Psoas muscle (tissue), 8 donors: ENCODE results near the gene KNOP1. TPM values are rescaled to one million over a fixed set of nuclear protein-coding genes. Genes with fewer than 3 reads are reported as not detected.

Source experiments
- ATAC-seq, 4 donors: fragments of 200-7000 bp; cut with Tn5 transposase; one replicate each; pipeline ENCODE4 v1.9.1; 2020; ENCODE audit warnings: moderate library complexity in 3 of 4, mild to moderate bottlenecking in 2 of 4
- DNase-seq, 2 donors: peaks; one replicate each; pipeline ENCODE4 v3.0.0-alpha.2; 2020
- H3K27ac ChIP-seq: fragments of 200-600 bp; one replicate; pipeline ENCODE4 v1.8.0; 2022
- H3K27me3 ChIP-seq, 3 donors: fragments of 200-600 bp in 1 of 3; one replicate each; pipeline versions ENCODE4 v1.6.1 to v1.8.0; 2013 to 2022; ENCODE audit warnings: low read length in 2 of 3, mild to moderate bottlenecking in 2 of 3, moderate library complexity in 1 of 3; ENCODE audit not compliant: insufficient read depth in 3 of 3
- H3K36me3 ChIP-seq, 2 donors: fragments of 200-600 bp in 1 of 2; one replicate each; pipeline versions ENCODE4 v1.6.1 to v1.8.0; 2013 to 2022; ENCODE audit warnings: low read depth in 1 of 2, mild to moderate bottlenecking in 1 of 2, moderate library complexity in 1 of 2; ENCODE audit not compliant: insufficient read depth in 1 of 2
- H3K4me1 ChIP-seq: fragments of 200-600 bp; one replicate; pipeline ENCODE4 v1.8.0; 2022
- H3K4me3 ChIP-seq: fragments of 200-600 bp; one replicate; pipeline ENCODE4 v1.8.0; 2022; ENCODE audit warnings: mild to moderate bottlenecking
- H3K9me3 ChIP-seq: fragments of 200-600 bp; one replicate; pipeline ENCODE4 v1.8.0; 2022
- WGBS, 3 donors: extraction: QIAGEN DNeasy Blood & Tissue Kit; methylation state at CpG; one replicate each; pipeline versions ENCODE4 v1.1.6 to v1.1.7; 2013; 5-methylcytosine and 5-hydroxymethylcytosine counted together
- intact Hi-C, 2 donors: fragments of 100-400 bp; cut with DNase I; formaldehyde crosslinking; loops; one replicate each; pipeline versions ENCODE4 v1.11.0 to v1.14.2; 2022
- polyA plus RNA-seq, 3 donors: library from polyadenylated mRNA; stranded (reverse); fragments of 200-250 nt; gene quantifications; one replicate each; pipeline ENCODE4 v1.2.3, GENCODE V29; 2013
- total RNA-seq, 4 donors: library from RNA; stranded (reverse); fragmentation: NEBNext Ultra II Directional in 2 of 4; extraction: Animal tissue kit (Norgen Biotek cat#: 25700) in 2 of 4; gene quantifications; one replicate each; pipeline versions ENCODE4 v1.2.1 to v1.2.4, GENCODE V29; 2021 to 2023
- TF ChIP-seq, protein P1 (sequence below): fragments of 200-600 bp; IDR thresholded peaks from one replicate; pipeline ENCODE4 v1.8.0; 2022; ENCODE audit warnings: antibody characterized with exemption
- donor health status: healthy with polysubstance abuse.
- donor health status: DM: no; HTN: no; CAD: no; lungs with moderate emphysema.
- donor health status: Bipolar disorder and iron deficiency.
- donor health status: healthy.
- donor health status: DM: yes; HTN: yes; CAD: no.
- donor health status: DM: no; HTN: no; CAD: no.
- donor health status: DM: no; HTN: no; CAD: no.
- donor health status: DM: yes; HTN: yes; CAD: no.

Gene KNOP1
- total and polyA plus RNA-seq, 7 donors: 5.9 to 14.7 (median 9.5) TPM

DNA sequence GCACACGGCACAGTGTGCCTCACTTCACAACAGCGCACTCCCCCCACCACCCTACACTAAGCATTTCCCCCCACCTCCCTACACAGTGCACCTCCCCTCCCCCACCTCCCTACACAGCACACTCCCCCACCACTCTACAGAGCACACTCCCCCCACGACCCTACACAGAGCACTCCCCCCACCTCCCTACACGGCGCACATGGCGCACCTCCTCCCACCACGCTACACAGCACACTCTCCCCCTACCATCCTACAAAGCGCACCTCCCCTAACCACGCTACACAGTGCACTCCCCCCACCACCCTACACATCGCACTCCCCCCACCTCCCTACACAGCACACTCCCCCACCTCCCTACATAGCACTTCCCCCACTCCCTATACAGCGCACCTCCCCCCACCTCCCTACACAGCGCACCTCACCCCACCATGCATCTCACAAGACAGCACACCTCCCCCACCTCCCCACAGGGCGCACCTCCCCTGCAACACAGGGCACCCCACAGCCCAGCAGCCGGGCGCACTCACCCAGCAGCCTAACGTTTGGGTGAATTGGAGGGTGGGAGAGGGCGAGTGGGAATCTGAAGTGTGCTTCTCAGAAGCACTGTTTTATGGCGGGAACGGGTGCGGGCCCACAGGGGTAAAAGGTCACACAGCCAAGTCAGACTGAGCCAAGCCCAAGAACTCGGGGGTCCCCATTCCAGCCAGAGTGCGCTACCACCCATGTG is 10.3 kb downstream of the KNOP1 start:
- H3K27me3 ChIP-seq: no peaks in the 10 kb centered on the region
- intact Hi-C loops: no loop called here
- H3K4me3 ChIP-seq: no peak overlapping the region
- H3K27ac ChIP-seq: no peak overlapping the region
- H3K36me3 ChIP-seq: peaks cover 0 to 72% of the 10 kb centered on the region in 2 donors
- ATAC-seq (no peak), DNase-seq (no peak)
- H3K4me1 ChIP-seq: peaks cover 6% of the 10 kb centered on the region
- no peaks in the 10 kb centered on the region for H3K9me3 ChIP-seq
- TF ChIP-seq, protein P1, sequence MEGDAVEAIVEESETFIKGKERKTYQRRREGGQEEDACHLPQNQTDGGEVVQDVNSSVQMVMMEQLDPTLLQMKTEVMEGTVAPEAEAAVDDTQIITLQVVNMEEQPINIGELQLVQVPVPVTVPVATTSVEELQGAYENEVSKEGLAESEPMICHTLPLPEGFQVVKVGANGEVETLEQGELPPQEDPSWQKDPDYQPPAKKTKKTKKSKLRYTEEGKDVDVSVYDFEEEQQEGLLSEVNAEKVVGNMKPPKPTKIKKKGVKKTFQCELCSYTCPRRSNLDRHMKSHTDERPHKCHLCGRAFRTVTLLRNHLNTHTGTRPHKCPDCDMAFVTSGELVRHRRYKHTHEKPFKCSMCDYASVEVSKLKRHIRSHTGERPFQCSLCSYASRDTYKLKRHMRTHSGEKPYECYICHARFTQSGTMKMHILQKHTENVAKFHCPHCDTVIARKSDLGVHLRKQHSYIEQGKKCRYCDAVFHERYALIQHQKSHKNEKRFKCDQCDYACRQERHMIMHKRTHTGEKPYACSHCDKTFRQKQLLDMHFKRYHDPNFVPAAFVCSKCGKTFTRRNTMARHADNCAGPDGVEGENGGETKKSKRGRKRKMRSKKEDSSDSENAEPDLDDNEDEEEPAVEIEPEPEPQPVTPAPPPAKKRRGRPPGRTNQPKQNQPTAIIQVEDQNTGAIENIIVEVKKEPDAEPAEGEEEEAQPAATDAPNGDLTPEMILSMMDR: no peak
- 84 to 88% (median 87%) methylated on average over 22 of the region's 22 CpGs for WGBS, 3 donors

DNA sequence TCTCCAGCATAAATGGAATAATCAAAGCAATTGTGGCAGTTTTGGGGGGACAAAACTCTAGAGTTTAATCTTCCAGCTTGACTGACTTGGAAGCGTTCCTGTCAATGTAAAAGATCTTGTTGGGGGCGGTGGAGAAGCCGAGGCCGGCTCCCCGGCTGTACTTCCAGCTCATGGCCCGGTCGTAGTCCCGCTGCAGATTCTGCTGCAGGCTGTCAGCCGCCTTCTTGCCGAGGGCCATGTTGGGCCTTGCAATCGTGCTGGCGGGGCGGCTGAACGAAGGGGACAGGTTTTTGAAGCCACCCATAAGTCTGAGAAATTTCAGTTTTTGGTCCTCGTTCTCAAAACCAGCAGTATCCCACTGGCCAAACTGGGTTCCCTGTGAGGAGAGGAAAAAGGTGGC is 11.2 kb downstream of the KNOP1 start:
- no peak overlapping the region for H3K27ac ChIP-seq
- intact Hi-C loops: no loop called here
- peaks cover 0 to 76% of the 10 kb centered on the region in 2 donors for H3K36me3 ChIP-seq
- peaks cover 6% of the 10 kb centered on the region for H3K4me1 ChIP-seq
- TF ChIP-seq, protein P1: no peak
- no peak overlapping the region for H3K4me3 ChIP-seq
- DNase-seq (no peak), ATAC-seq (no peak)
- no peaks in the 10 kb centered on the region for H3K27me3 ChIP-seq
- H3K9me3 ChIP-seq: no peaks in the 10 kb centered on the region
- WGBS, 3 donors: 91 to 94% (median 92%) methylated on average over 15 of the region's 15 CpGs

DNA sequence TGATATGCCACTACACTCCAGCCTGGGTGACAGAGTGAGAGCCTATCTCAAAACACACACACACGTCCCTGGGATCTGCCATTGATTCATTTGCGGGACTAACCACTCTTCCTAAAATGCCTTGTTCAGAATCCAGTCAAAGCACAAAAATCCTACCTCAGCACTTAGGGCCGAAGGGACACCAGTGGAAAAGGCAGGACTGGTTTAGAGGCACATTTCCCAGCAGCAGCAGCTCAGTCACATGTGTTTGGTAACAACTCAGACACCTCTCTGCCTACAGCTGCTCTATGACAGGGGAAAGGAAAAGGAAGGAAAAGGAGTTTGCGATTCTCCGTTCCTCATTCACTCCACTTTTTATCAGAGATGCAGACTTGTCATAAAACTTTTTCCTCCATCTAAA is 12.2 kb downstream of the KNOP1 start:
- H3K9me3 ChIP-seq: no peaks in the 10 kb centered on the region
- peak overlapping the region; percentile 74 for H3K27ac ChIP-seq
- intact Hi-C loops: no loop called here

DNA sequence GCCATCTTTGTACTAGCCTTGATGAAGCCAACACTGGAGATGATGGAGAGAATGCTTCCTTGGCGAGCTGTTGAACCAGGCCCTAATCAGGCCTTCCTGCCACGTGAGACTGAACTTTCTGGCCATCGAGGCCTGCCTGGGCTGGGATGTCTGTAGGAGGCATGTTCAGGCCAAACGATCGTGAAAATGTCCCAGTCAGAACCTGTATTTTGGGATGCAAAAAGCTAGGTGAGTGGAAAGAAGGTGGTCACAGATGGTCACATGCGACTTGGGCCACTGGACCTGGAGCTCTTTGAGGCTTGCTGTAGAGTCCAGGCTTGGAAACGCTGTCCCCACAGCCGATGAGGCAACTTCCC is 12.9 kb downstream of the KNOP1 start:
- Histone ChIP-seq H3K9me3 (no peaks in the 10 kb centered on the region), H3K27me3 (no peaks in the 10 kb centered on the region), H3K4me3 (no peak overlapping the region), H3K36me3 (peaks cover 0 to 88% of the 10 kb centered on the region in 2 donors), H3K27ac (peak overlapping the region; percentile 74), H3K4me1 (peaks cover 14% of the 10 kb centered on the region)
- TF ChIP-seq, protein P1: no peak
- DNase-seq: no peak
- ATAC-seq: peak in 1 of 4 donors; percentile 12
- intact Hi-C loops: no loop called here
- WGBS, 3 donors: 95% methylated on average over 8 of the region's 8 CpGs

More for the DNA sequence above, 12.2 kb downstream of the KNOP1 start:
- TF ChIP-seq, protein P1: no peak
- H3K36me3 ChIP-seq: peaks cover 0 to 86% of the 10 kb centered on the region in 2 donors
- ATAC-seq (no peak), DNase-seq (no peak)
- no peak overlapping the region for H3K4me3 ChIP-seq
- H3K4me1 ChIP-seq: peaks cover 8% of the 10 kb centered on the region
- 80 to 93% (median 84%) methylated on average over 5 of the region's 5 CpGs for WGBS, 3 donors
- no peaks in the 10 kb centered on the region for H3K27me3 ChIP-seq
